GM12892 (cell line): ENCODE measurements around the gene NUAK1.

ENCODE experiments used
- DNase-seq: peaks from one replicate; pipeline ENCODE4 v3.0.0; 2011; ENCODE audit not compliant: insufficient read length
- FAIRE-seq: peaks from 2 replicates; lab custom pipeline; 2011; peaks lifted over from hg19 to GRCh38; lab: Jason Lieb, UNC
- POLR2A ChIP-seq: IDR thresholded peaks from 2 replicates; pipeline ENCODE4 v1.6.1; 2011; ENCODE audit warnings: low read depth, low read length, control low read depth
- POLR2AphosphoS5 ChIP-seq: IDR thresholded peaks from 2 replicates; pipeline ENCODE4 v1.6.1; 2011; ENCODE audit warnings: low read depth, low read length, control low read depth
- TAF1 ChIP-seq: IDR thresholded peaks from 2 replicates; pipeline ENCODE4 v1.6.1; 2011; ENCODE audit warnings: low read depth, mild to moderate bottlenecking, control low read depth, low read length, borderline replicate concordance

NUAK1 gene

GRCh38 chr12:106084014-106084671 is 54.6 kb downstream of the NUAK1 start:
- TF ChIP-seq POLR2AphosphoS5 (no peak), TAF1 (no peak), POLR2A (no peak)
- FAIRE-seq (no peak), DNase-seq (no peak)

DNA sequence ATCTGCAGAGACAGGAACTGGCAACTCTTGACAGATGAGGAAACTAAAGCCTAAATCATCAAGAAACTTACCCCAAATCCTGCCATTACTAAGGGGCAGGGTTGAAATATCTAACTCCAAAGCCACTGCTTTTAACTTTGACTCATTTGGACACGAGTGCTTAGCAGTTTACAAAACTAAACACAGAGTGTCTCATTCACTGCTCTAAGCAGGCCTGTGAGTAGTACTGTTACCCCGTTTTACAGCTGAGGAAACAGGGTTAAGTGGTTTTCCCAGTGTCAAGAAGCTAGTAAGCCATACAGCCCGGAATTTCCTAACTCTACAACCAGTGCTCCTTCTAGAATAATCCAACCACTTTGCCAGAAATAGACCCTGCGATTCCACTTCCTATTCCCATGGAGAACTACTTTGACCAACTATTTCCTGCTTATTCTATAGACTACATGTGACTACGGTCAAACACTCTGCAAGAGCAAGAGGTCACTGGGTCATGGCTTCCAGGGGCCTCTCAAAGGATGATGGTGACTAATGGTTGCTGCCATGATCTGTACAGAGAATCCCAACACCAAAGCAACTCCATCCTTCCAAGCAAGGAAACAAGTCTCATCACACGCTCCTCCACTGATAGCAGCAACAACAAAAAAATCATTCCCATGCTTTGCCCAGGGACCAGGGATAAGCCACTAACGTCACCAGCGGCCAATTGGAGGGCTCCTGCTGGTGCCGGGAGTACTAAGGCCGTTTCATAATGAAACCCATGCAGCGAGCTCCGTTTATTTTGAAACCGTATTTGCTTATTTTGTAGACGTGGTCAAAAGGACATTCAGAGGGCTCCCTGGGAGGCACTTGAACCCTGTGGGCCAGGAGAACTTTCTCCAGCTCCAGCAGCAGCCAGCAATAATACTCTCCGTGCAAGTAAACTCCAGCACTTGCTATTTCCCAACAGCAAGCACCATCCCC is 56.3 kb downstream of the NUAK1 start:
- TF ChIP-seq POLR2AphosphoS5, result no peak
- no peak for TF ChIP-seq POLR2A
- no peak for TF ChIP-seq TAF1

GRCh38 chr12:106081606-106082005 is 57.1 kb downstream of the NUAK1 start:
- FAIRE-seq, result no peak
- TF ChIP-seq TAF1, result no peak
- no peak for TF ChIP-seq POLR2AphosphoS5
- no peak for DNase-seq

More for the DNA sequence above, 56.3 kb downstream of the NUAK1 start:
- FAIRE-seq (no peak), DNase-seq (no peak)

DNA sequence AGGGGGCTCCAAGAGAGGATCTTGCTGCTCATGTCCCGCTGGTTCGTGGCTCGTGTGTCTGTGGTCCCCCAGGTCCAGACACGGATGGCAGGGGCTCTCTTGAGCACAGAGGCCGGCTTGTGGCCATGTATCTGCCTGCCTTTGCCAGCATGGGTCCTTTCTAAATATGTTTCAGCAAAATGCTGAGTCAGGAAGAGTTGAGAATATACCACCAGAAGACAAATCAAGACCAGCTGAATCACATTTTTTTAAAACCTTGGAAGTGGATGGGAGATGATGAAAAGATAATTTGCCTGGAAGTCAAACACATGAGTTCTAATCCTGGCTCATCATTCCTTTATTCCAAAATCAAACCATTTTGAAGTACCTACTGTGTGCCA is 58.0 kb downstream of the NUAK1 start:
- FAIRE-seq (no peak), DNase-seq (no peak)
- TF ChIP-seq TAF1, result no peak

GRCh38 chr12:106080041-106080790 is 58.5 kb downstream of the NUAK1 start:
- no peak for TF ChIP-seq POLR2AphosphoS5
- TF ChIP-seq POLR2A, result no peak
- no peak for TF ChIP-seq TAF1
- FAIRE-seq (no peak), DNase-seq (no peak)

- FAIRE-seq, result no peak
- DNase-seq, result no peak
- TF ChIP-seq POLR2A, result no peak
- no peak for TF ChIP-seq TAF1
- no peak for TF ChIP-seq POLR2AphosphoS5
These were observed 59.5 kb downstream of the NUAK1 start for GRCh38 chr12:106079148-106079738.

- no peak for FAIRE-seq
- DNase-seq, result no peak
- no peak for TF ChIP-seq TAF1
- no peak for TF ChIP-seq POLR2AphosphoS5
- no peak for TF ChIP-seq POLR2A
These were observed 60.3 kb downstream of the NUAK1 start for GRCh38 chr12:106078358-106079010.

- DNase-seq (no peak), FAIRE-seq (no peak)
- TF ChIP-seq TAF1 (no peak), POLR2AphosphoS5 (no peak), POLR2A (no peak)
These were observed 63.9 kb downstream of the NUAK1 start for GRCh38 chr12:106074706-106075392.

DNA sequence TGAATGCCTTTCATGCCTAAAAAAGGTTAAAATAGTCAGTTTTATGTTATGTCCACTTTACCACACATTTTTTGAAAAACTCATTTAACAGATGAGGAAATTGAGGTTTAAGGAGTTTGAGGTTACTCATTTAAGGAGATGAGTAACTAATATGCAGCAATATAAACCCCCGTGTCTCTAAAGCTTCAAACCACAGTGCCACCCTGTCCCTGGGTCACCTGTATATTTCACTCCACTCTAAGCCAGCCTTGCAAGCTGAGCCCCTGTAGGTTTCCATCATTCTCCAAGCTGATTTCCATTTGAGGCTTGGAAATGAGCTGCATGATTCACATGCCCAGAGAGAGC is 64.4 kb downstream of the NUAK1 start:
- no peak for TF ChIP-seq POLR2A
- TF ChIP-seq TAF1, result no peak
- no peak for TF ChIP-seq POLR2AphosphoS5
- DNase-seq (no peak), FAIRE-seq (no peak)

DNA sequence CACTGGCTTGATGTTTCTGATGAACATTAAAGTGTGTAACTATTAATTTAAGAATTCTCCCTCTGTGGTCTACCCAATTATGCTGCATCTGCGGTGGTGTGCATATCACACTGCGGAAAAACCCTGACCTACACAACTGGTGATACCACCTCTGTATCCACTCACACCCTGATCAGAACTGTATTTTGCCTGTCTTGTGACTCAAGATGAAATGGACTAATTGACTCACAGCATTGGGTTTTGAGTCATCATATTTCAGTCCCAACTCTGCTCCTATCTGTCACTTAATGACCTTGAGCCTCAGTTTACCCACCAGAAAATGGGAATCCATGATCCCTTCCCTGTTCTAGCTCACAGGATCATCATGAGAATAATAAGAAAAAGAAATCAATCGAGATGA is 65.6 kb downstream of the NUAK1 start:
- FAIRE-seq, result no peak
- TF ChIP-seq TAF1, result no peak
- TF ChIP-seq POLR2A, result no peak
- TF ChIP-seq POLR2AphosphoS5, result no peak
- DNase-seq, result no peak
